ENCODE data around the gene ITGA11.

The ITGA11 gene

GRCh38 chr15:68465861-68466560 is 34.0 kb upstream of the ITGA11 start:
- H3K4me3 ChIP-seq (ENCODE audit: low read length): no peak overlapping the region
- DNase-seq (ENCODE audit: low read depth): no peak
- no peak for TF ChIP-seq CTCF (IDR thresholded peaks at IDR 0.05; ENCODE audit: insufficient read depth, low read depth, low read length, missing control alignments)

- TF ChIP-seq CTCF (IDR thresholded peaks at IDR 0.05; ENCODE audit: insufficient read depth, low read depth, low read length, missing control alignments): no peak
- no peak overlapping the region for H3K4me3 ChIP-seq (ENCODE audit: low read length)
- DNase-seq (ENCODE audit: low read depth): no peak
Observed at GRCh38 chr15:68464448-68465090, 32.6 kb upstream of the ITGA11 start.

- no peak for DNase-seq (ENCODE audit: low read depth)
- no peak for TF ChIP-seq CTCF (IDR thresholded peaks at IDR 0.05; ENCODE audit: insufficient read depth, low read depth, low read length, missing control alignments)
- no peak overlapping the region for H3K4me3 ChIP-seq (ENCODE audit: low read length)
Observed at GRCh38 chr15:68463996-68464395, 32.0 kb upstream of the ITGA11 start.

- TF ChIP-seq CTCF (IDR thresholded peaks at IDR 0.05; ENCODE audit: insufficient read depth, low read depth, low read length, missing control alignments): no peak
- no peak overlapping the region for H3K4me3 ChIP-seq (ENCODE audit: low read length)
- no peak for DNase-seq (ENCODE audit: low read depth)
Observed at GRCh38 chr15:68463444-68463843, 31.5 kb upstream of the ITGA11 start.

- H3K4me3 ChIP-seq (ENCODE audit: low read length): no peak overlapping the region
- TF ChIP-seq CTCF (IDR thresholded peaks at IDR 0.05; ENCODE audit: insufficient read depth, low read depth, low read length, missing control alignments): no peak
- no peak for DNase-seq (ENCODE audit: low read depth)
Observed at GRCh38 chr15:68460166-68460565, 28.2 kb upstream of the ITGA11 start.

GRCh38 chr15:68450192-68450591 is 18.2 kb upstream of the ITGA11 start:
- no peak overlapping the region for H3K4me3 ChIP-seq (ENCODE audit: low read length)
- no peak for DNase-seq (ENCODE audit: low read depth)
- no peak for TF ChIP-seq CTCF (IDR thresholded peaks at IDR 0.05; ENCODE audit: insufficient read depth, low read depth, low read length, missing control alignments)

GRCh38 chr15:68449389-68449788 is 17.4 kb upstream of the ITGA11 start:
- no peak for DNase-seq (ENCODE audit: low read depth)
- TF ChIP-seq CTCF (IDR thresholded peaks at IDR 0.05; ENCODE audit: insufficient read depth, low read depth, low read length, missing control alignments): no peak
- no peak overlapping the region for H3K4me3 ChIP-seq (ENCODE audit: low read length)

All from epithelial cell of esophagus (primary cell).